HepG2 (cell line): ENCODE measurements around the gene PDGFB. TPM values are rescaled to one million over a fixed set of nuclear protein-coding genes. Genes with fewer than 3 reads are reported as not detected.

Experiments used
- ATAC-seq: fragments of 200-7000 bp; cut with Tn5 transposase; 3 replicates; pipeline ENCODE4 v1.9.1; 2020; ENCODE audit warnings: mild to moderate bottlenecking, moderate library complexity
- BruUV-seq: library from RNA; stranded (reverse); fragments of 400-500 nt; replicated peaks from 2 replicates; lab custom pipeline; 2021; lab: Mats Ljungman, UMichigan
- CTCF ChIA-PET: fragments of 300-600 bp; formaldehyde crosslinking; extraction: SDS; loops from one replicate; lab custom pipeline; 2021; ENCODE audit warnings: low total read pairs, inconsistent platforms, low intra/inter-chr PET ratio; lab: Yijun Ruan, JAX
- POLR2A ChIA-PET: fragments of 350-600 bp; sonication (Branson Sonifier 250); formaldehyde crosslinking; loops from one replicate; lab custom pipeline; 2020; ENCODE audit warnings: antibody characterized with exemption, inconsistent platforms; lab: Yijun Ruan, JAX
- DNase-seq: peaks from one replicate; pipeline ENCODE4 v3.0.0-alpha.2; 2015; ENCODE audit warnings: low spot score
- FAIRE-seq: peaks from 3 replicates; lab custom pipeline; 2011; peaks lifted over from hg19 to GRCh38; lab: Jason Lieb, UNC
- H2AFZ ChIP-seq: one replicate; pipeline ENCODE4 v1.6.1; 2011; ENCODE audit warnings: low read length, inconsistent platforms
- H3K27ac ChIP-seq: fragments of 300-600 bp; 3 replicates; pipeline ENCODE4 v1.8.0; 2011; ENCODE audit warnings: mixed run types, mild to moderate bottlenecking, mixed read lengths, low read length, inconsistent platforms; ENCODE audit not compliant: insufficient read depth; ENCODE audit errors: extremely low read length
- H3K27me3 ChIP-seq, 2 experiments: fragments of 200-600 bp in 1 of 2; 2 replicates in 1 of 2; 3 replicates in 1 of 2; pipeline versions ENCODE4 v1.6.0 to v1.8.0; 2011; ENCODE audit warnings: low read length in 2 of 2, mild to moderate bottlenecking in 2 of 2, moderate library complexity in 2 of 2, inconsistent platforms in 1 of 2; ENCODE audit not compliant: insufficient read depth in 2 of 2, control insufficient read depth in 1 of 2
- H3K36me3 ChIP-seq, 2 experiments: fragments of 200-600 bp in 1 of 2; replicated peaks in 1 of 2; 2 replicates in 1 of 2; 3 replicates in 1 of 2; pipeline versions ENCODE4 v1.5.1 to v1.8.0; 2011; ENCODE audit warnings: low read length in 2 of 2, inconsistent platforms in 1 of 2; ENCODE audit not compliant: insufficient read depth in 2 of 2, control insufficient read depth in 1 of 2
- H3K4me1 ChIP-seq: 2 replicates; pipeline ENCODE4 v1.5.1; 2012; ENCODE audit warnings: low read length, inconsistent platforms; ENCODE audit not compliant: insufficient read depth
- H3K4me2 ChIP-seq: 2 replicates; pipeline ENCODE4 v1.6.0; 2011; ENCODE audit warnings: low read depth, low read length, inconsistent platforms
- H3K4me3 ChIP-seq, 3 experiments: fragments of 200-600 bp in 1 of 3; sonication (generic), shearing (Covaris generic) in 1 of 3; replicated peaks in 1 of 3; 2 replicates each; pipeline ENCODE4 v1.5.1; 2011 to 2016; ENCODE audit warnings: low read length in 3 of 3, inconsistent platforms in 2 of 3, low read depth in 2 of 3, mild to moderate bottlenecking in 2 of 3, control low read depth in 1 of 3, mixed read lengths in 1 of 3; ENCODE audit not compliant: insufficient read depth in 1 of 3
- H3K79me2 ChIP-seq: one replicate; pipeline ENCODE4 v1.6.1; 2011; ENCODE audit warnings: low read length, inconsistent platforms; ENCODE audit not compliant: insufficient read depth
- H3K9ac ChIP-seq: 2 replicates; pipeline ENCODE4 v1.6.0; 2011; ENCODE audit warnings: mild to moderate bottlenecking, low read depth, low read length, inconsistent platforms; ENCODE audit not compliant: insufficient read depth
- H3K9me3 ChIP-seq: 2 replicates; pipeline ENCODE4 v1.5.1; 2012; ENCODE audit warnings: mild to moderate bottlenecking, low read length
- H4K20me1 ChIP-seq: 2 replicates; pipeline ENCODE4 v1.6.0; 2011; ENCODE audit warnings: inconsistent platforms, mild to moderate bottlenecking, low read length, moderate library complexity; ENCODE audit not compliant: insufficient read depth
- BCL3 ChIP-seq: sonication (generic); formaldehyde crosslinking; IDR thresholded peaks from 2 replicates; pipeline ENCODE4 v1.5.1; 2020; ENCODE audit warnings: mild to moderate bottlenecking, missing genetic modification reagents, moderate library complexity
- DR1 ChIP-seq: sonication (generic); formaldehyde crosslinking; IDR thresholded peaks from 2 replicates; pipeline ENCODE4 v1.8.0; 2021; ENCODE audit warnings: mild to moderate bottlenecking, missing genetic modification reagents, inconsistent platforms
- ERF ChIP-seq: IDR thresholded peaks from 2 replicates; pipeline ENCODE4 v1.6.1; 2018; ENCODE audit warnings: missing biosample characterization, missing genetic modification reagents
- MATR3 ChIP-seq: sonication (generic); formaldehyde crosslinking; IDR thresholded peaks from 2 replicates; pipeline ENCODE4 v1.4.0; 2020; ENCODE audit warnings: missing genetic modification reagents
- MZF1 ChIP-seq: sonication (generic); formaldehyde crosslinking; IDR thresholded peaks from 2 replicates; pipeline ENCODE4 v1.8.1; 2023; ENCODE audit warnings: mild to moderate bottlenecking, missing genetic modification reagents, borderline replicate concordance
- PAWR ChIP-seq: sonication (generic); formaldehyde crosslinking; IDR thresholded peaks from 2 replicates; pipeline ENCODE4 v1.4.0; 2020; ENCODE audit warnings: missing genetic modification reagents, mild to moderate bottlenecking, borderline replicate concordance
- RBAK ChIP-seq: sonication (generic); formaldehyde crosslinking; IDR thresholded peaks from 2 replicates; pipeline ENCODE4 v1.5.1; 2020; ENCODE audit warnings: mild to moderate bottlenecking, missing genetic modification reagents
- SIN3A ChIP-seq: IDR thresholded peaks from 2 replicates; pipeline ENCODE4 v1.6.1; 2011; ENCODE audit warnings: low read depth, mild to moderate bottlenecking, control low read depth, low read length, borderline replicate concordance
- ZIK1 ChIP-seq: sonication (generic); formaldehyde crosslinking; IDR thresholded peaks from 2 replicates; pipeline ENCODE4 v1.5.0; 2020; ENCODE audit warnings: mild to moderate bottlenecking, low read depth, missing genetic modification reagents, borderline replicate concordance
- ZMAT3 ChIP-seq: sonication (generic); formaldehyde crosslinking; conservative IDR thresholded peaks from 2 replicates; pipeline ENCODE4 v1.7.0; 2021; ENCODE audit warnings: missing genetic modification reagents
- ZNF30 ChIP-seq: sonication (generic); formaldehyde crosslinking; IDR thresholded peaks from 2 replicates; pipeline ENCODE4 v1.5.0; 2020; ENCODE audit warnings: mild to moderate bottlenecking, missing genetic modification reagents
- ZNF615 ChIP-seq: sonication (generic); formaldehyde crosslinking; IDR thresholded peaks from 2 replicates; pipeline ENCODE4 v1.5.0; 2020; ENCODE audit warnings: mild to moderate bottlenecking, missing genetic modification reagents, borderline replicate concordance
- ZNF660 ChIP-seq: sonication (generic); formaldehyde crosslinking; IDR thresholded peaks from 2 replicates; pipeline ENCODE4 v1.5.1; 2020; ENCODE audit warnings: mild to moderate bottlenecking, low read depth, missing genetic modification reagents, borderline replicate concordance
- ZNF768 ChIP-seq: sonication (generic); formaldehyde crosslinking; IDR thresholded peaks from 2 replicates; pipeline ENCODE4 v1.4.0; 2020; ENCODE audit warnings: missing genetic modification reagents
- WGBS: methylation state at CpG from one replicate; pipeline ENCODE4 v1.1.6; 2017; ENCODE audit warnings: low lambda C conversion rate; 5-methylcytosine and 5-hydroxymethylcytosine counted together
- in situ Hi-C: cut with HindIII; loops from 2 replicates; pipeline ENCODE4 v1.10.0; 2017; ENCODE audit warnings: low pct_unique_long_range_greater_than_20kb; ENCODE audit not compliant: extremely low pct_ligation_motif_present
- intact Hi-C: fragments of 100-400 bp; cut with micrococcal nuclease; formaldehyde crosslinking; loops from one replicate; pipeline ENCODE4 v1.10.0; 2022; ENCODE audit not compliant: unreplicated experiment
- polyA plus RNA-seq, 8 experiments: library from polyadenylated mRNA; depleted of rRNA in 3 of 8; stranded (reverse) in 7 of 8; unstranded in 1 of 8; fragments of >200 nt; fragmentation: Illumina TruSeq in 4 of 8; extraction: Trizol in 4 of 8; gene quantifications; 2 replicates each; pipeline versions ENCODE4 v1.2.1 to v1.2.3, GENCODE V29; 2011 to 2016; ENCODE audit warnings: low read depth in 4 of 8, missing spikeins in 1 of 8, mixed read lengths in 1 of 8; ENCODE audit not compliant: insufficient read depth in 1 of 8
- total RNA-seq, 5 experiments: library from RNA; depleted of rRNA; stranded (reverse); fragments of >200 nt; fragmentation: Illumina TruSeq; extraction: Trizol; gene quantifications; 2 replicates each; pipeline ENCODE4 v1.2.3, GENCODE V29; 2016; ENCODE audit warnings: low read depth in 1 of 5
- TF ChIP-seq, protein P1 (sequence below): sonication (generic); formaldehyde crosslinking; IDR thresholded peaks from 2 replicates; pipeline ENCODE4 v1.5.0; 2020; ENCODE audit warnings: missing genetic modification reagents

Gene PDGFB
- total and polyA plus RNA-seq, 2 of the 13 experiments (the other 11 are each of a cell fraction or from before 2014, with no cell fraction given), result 1.4 to 10.1 TPM

DNA sequence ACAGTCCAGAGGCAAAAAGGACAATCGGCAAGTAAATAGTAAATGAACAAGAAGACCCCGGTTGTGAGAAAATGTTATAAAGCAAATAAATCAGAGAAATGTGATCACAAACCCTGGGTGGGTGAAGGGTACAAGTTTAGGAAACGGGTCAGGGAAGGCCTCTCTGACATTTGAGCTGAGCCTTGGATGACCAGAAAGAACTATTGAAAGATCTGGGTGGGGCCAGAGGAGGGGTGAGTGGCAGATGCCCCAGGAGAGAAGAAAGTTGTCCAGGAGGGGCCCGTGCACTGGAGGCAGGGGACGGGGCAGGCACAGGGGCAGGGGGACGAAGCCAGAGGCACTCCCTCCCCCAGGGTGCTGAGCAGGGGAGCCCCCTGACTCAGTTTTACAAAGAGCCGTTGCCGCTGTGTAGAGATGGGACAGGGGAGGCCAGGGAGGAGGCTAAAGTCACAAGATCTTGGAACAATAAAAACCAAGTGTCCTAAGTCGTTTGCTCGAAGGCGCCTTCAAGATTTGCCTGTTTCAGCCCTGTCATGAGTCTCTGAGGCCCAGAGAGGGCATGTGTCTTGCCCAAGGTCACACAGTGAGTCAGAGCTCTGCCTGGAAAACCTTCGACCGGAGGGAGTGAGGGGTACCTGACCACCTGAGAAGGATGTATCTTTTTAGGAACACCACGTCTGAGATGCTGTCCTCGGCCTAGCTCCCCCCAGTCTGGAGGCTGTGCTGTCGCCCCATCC lies 10.8 kb upstream of the PDGFB start:
- H3K9ac ChIP-seq, result peak overlapping the region; percentile 17; the same call in 1 of the 2 replicates
- intact Hi-C loops (no loop called here), in situ Hi-C loops (no loop called here)
- H3K27ac ChIP-seq, result no peak overlapping the region
- TF ChIP-seq MATR3 (no peak), ZNF768 (CRISPR knock-in tag) (peak; percentile 97)
- H3K4me2 ChIP-seq, result peak overlapping the region; percentile 51; the same call in 1 of the 2 replicates
- 27% methylated on average over 13 of the region's 16 CpGs for WGBS
- H3K79me2 ChIP-seq, result no peaks in the 10 kb centered on the region
- no peaks in the 10 kb centered on the region for H3K36me3 ChIP-seq
- peaks cover 9 to 38% of the 10 kb centered on the region in 2 experiments; a peak in 4 of 5 replicates for H3K27me3 ChIP-seq
- no TSS peak for BruUV-seq
- no peaks in the 10 kb centered on the region for H4K20me1 ChIP-seq
- H2AFZ ChIP-seq, result no peak overlapping the region
- no peak overlapping the region; a peak in 2 of 6 replicates for H3K4me3 ChIP-seq
- no peaks in the 10 kb centered on the region for H3K9me3 ChIP-seq
- ATAC-seq (no peak), FAIRE-seq (no peak), DNase-seq (no peak)
- H3K4me1 ChIP-seq, result peaks cover 74% of the 10 kb centered on the region
- ChIA-PET CTCF (no interaction called here), POLR2A (interaction anchor here (0.9 to 1.1 kb wide), 2 partner anchors 11 to 64 kb away, joined by 3 to 4 read pairs; partner anchors contain the start of genes PDGFB and RPL3)

- FAIRE-seq (no peak), DNase-seq (no peak), ATAC-seq (peak; percentile 17; the same call in 2 of the 3 replicates)
- no TSS peak for BruUV-seq
- Histone ChIP-seq H3K27ac (no peak overlapping the region), H3K4me2 (peak overlapping the region; percentile 51; the same call in 1 of the 2 replicates), H2AFZ (no peak overlapping the region), H3K4me3 (peak overlapping the region in 2 of 3 experiments; percentile 15 to 47; a peak in 2 of 6 replicates), H3K4me1 (peaks cover 82% of the 10 kb centered on the region), H3K79me2 (no peaks in the 10 kb centered on the region), H3K9ac (peak overlapping the region; percentile 17; the same call in 1 of the 2 replicates), H3K27me3 (peaks cover 9 to 38% of the 10 kb centered on the region in 2 experiments; a peak in 4 of 5 replicates), H3K36me3 (no peaks in the 10 kb centered on the region), H3K9me3 (no peaks in the 10 kb centered on the region), H4K20me1 (no peaks in the 10 kb centered on the region)
- ChIA-PET CTCF (no interaction called here), POLR2A (interaction anchor here (0.9 kb wide), 1 partner anchor 10 kb away, joined by 4 read pairs; the partner anchor contains the start of gene PDGFB)
- in situ Hi-C loops (no loop called here), intact Hi-C loops (no loop called here)
- 0% methylated on average over 1 of the region's 15 CpGs for WGBS
- TF ChIP-seq, protein P1, sequence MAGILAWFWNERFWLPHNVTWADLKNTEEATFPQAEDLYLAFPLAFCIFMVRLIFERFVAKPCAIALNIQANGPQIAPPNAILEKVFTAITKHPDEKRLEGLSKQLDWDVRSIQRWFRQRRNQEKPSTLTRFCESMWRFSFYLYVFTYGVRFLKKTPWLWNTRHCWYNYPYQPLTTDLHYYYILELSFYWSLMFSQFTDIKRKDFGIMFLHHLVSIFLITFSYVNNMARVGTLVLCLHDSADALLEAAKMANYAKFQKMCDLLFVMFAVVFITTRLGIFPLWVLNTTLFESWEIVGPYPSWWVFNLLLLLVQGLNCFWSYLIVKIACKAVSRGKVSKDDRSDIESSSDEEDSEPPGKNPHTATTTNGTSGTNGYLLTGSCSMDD (CRISPR knock-in tag), result no peak
- TF ChIP-seq ERF (CRISPR knock-in tag) (no peak), ZIK1 (no peak), ZNF615 (CRISPR knock-in tag) (no peak), BCL3 (CRISPR knock-in tag) (no peak), RBAK (no peak), SIN3A (no peak), ZNF30 (no peak), DR1 (CRISPR knock-in tag) (no peak), MZF1 (CRISPR knock-in tag) (no peak), ZNF660 (CRISPR knock-in tag) (no peak), PAWR (CRISPR knock-in tag) (no peak), ZMAT3 (CRISPR knock-in tag) (no peak)
These were observed 10.1 kb upstream of the PDGFB start for GRCh38 chr22:39254789-39255298.
